Right lobe of liver (tissue), 4 donors: ENCODE measurements around the gene ZFAND3.

ENCODE experiments used
- CTCF ChIP-seq, 4 donors: fragments of 200-600 bp in 3 of 4; fragments of 450-650 bp in 1 of 4; IDR thresholded peaks; one replicate each; pipeline versions ENCODE4 v1.5.1 to v1.8.0; 2016 to 2022; ENCODE audit warnings: antibody characterized with exemption in 4 of 4, mild to moderate bottlenecking in 2 of 4
- POLR2A ChIP-seq: fragments of 450-650 bp; IDR thresholded peaks from one replicate; pipeline ENCODE4 v1.6.1; 2017; ENCODE audit warnings: antibody characterized with exemption, mild to moderate bottlenecking
- donor health status: DM: no; HTN: no; CAD: no.
- donor health status: DM: no; HTN: no; CAD: no.
- donor health status: DM: no; HTN: yes; CAD: no.

- no peak for TF ChIP-seq CTCF (IDR thresholded peaks at IDR 0.05)
- no peak for TF ChIP-seq POLR2A
Measured at GRCh38 chr6:38194589-38194988, 375.1 kb downstream of the ZFAND3 start.
